ENCODE measurements around the gene SKIC8.

Gene SKIC8

GRCh38 chr15:78301828-78302227, 2.4 kb upstream of the SKIC8 start:
- POLR2A ChIA-PET (ENCODE audit: low non-redundant PET) = no interaction called here
- no peak overlapping the region for H3K27ac ChIP-seq
- DNase-seq (ENCODE audit: low spot score) = no peak
- CTCF ChIA-PET = interaction anchor here (1.1 kb wide), 1 partner anchor 181 kb away, joined by 3 read pairs; no protein-coding TSS in a partner anchor
- TF ChIP-seq CTCF (conservative IDR thresholded peaks at IDR 0.05; ENCODE audit: low read depth) = no peak

GRCh38 chr15:78301326-78301725, 1.9 kb upstream of the SKIC8 start:
- H3K27ac ChIP-seq = no peak overlapping the region
- CTCF ChIA-PET = no interaction called here
- DNase-seq (ENCODE audit: low spot score) = no peak
- POLR2A ChIA-PET (ENCODE audit: low non-redundant PET) = no interaction called here
- no peak for TF ChIP-seq CTCF (conservative IDR thresholded peaks at IDR 0.05; ENCODE audit: low read depth)

- POLR2A ChIA-PET (ENCODE audit: low non-redundant PET) = no interaction called here
- no peak overlapping the region for H3K27ac ChIP-seq
- DNase-seq (ENCODE audit: low spot score) = no peak
- TF ChIP-seq CTCF (conservative IDR thresholded peaks at IDR 0.05; ENCODE audit: low read depth) = no peak
- CTCF ChIA-PET = interaction anchor here (0.8 kb wide), 1 partner anchor 36 kb away, joined by 3 read pairs; no protein-coding TSS in a partner anchor
Observed at GRCh38 chr15:78292219-78292618, 7.2 kb downstream of the SKIC8 start.

- no peak overlapping the region for H3K27ac ChIP-seq
- CTCF ChIA-PET = interaction anchor here (0.7 to 0.8 kb wide), 2 partner anchors 11 to 37 kb away, joined by 3 to 4 read pairs; no protein-coding TSS in a partner anchor
- no peak for DNase-seq (ENCODE audit: low spot score)
- POLR2A ChIA-PET (ENCODE audit: low non-redundant PET) = no interaction called here
- no peak for TF ChIP-seq CTCF (conservative IDR thresholded peaks at IDR 0.05; ENCODE audit: low read depth)
Observed at GRCh38 chr15:78291698-78292097, 7.7 kb downstream of the SKIC8 start.

GRCh38 chr15:78291052-78291451, 8.4 kb downstream of the SKIC8 start:
- ChIA-PET POLR2A (ENCODE audit: low non-redundant PET) (no interaction called here), CTCF (interaction anchor here (0.6 to 0.7 kb wide), 3 partner anchors 12 to 684 kb away, joined by 3 to 4 read pairs (median 4); no protein-coding TSS in a partner anchor)
- TF ChIP-seq CTCF (conservative IDR thresholded peaks at IDR 0.05; ENCODE audit: low read depth) = no peak
- DNase-seq (ENCODE audit: low spot score) = no peak
- no peak overlapping the region for H3K27ac ChIP-seq

GRCh38 chr15:78290222-78290621, 9.2 kb downstream of the SKIC8 start:
- DNase-seq (ENCODE audit: low spot score) = no peak
- POLR2A ChIA-PET (ENCODE audit: low non-redundant PET) = interaction anchor here (0.7 kb wide), 1 partner anchor 14 kb away, joined by 6 read pairs; no protein-coding TSS in a partner anchor
- no peak for TF ChIP-seq CTCF (conservative IDR thresholded peaks at IDR 0.05; ENCODE audit: low read depth)
- CTCF ChIA-PET = no interaction called here
- H3K27ac ChIP-seq = no peak overlapping the region

Measured in RWPE1 (cell line).